Measurements from ENCODE around the gene GNB1.

The GNB1 gene

DNA sequence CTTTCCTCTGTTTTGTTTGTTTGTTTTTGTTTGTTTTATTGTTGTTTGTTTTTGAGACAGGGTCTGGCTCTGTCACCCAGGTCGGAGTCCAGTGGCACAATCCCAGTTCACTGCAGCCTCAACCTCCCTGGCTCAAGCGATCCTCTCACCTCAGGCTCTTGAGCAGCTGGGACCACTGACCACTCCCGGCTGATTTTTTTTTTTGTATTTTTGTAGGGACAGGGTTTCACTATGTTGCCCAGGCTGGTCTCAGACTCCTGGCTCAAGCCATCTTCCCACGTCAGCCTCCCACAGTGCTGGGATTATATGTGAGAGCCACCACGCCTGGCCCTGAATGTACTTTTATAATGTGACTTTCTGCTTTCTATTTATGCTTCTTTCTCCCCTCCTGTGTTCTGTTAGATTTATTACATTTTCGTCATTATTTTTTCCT lies 19.2 kb upstream of the GNB1 start:
- no peak for DNase-seq (ENCODE audit: low spot score)

DNA sequence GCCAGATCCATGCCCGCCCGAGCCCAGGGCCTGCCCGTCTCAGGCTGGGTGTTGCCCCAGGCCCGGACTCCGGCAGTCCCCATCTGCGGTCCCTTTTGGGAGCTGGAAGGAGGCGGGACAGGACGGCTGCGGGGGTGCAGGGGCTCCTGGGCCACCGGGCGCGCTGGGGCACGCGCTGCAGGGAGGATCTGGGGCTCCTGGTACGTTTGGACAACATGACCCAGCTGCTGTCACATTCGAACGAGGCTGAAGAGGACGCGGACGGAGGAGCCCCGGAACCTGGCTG lies 17.6 kb upstream of the GNB1 start:
- DNase-seq (ENCODE audit: low spot score): no peak

DNA sequence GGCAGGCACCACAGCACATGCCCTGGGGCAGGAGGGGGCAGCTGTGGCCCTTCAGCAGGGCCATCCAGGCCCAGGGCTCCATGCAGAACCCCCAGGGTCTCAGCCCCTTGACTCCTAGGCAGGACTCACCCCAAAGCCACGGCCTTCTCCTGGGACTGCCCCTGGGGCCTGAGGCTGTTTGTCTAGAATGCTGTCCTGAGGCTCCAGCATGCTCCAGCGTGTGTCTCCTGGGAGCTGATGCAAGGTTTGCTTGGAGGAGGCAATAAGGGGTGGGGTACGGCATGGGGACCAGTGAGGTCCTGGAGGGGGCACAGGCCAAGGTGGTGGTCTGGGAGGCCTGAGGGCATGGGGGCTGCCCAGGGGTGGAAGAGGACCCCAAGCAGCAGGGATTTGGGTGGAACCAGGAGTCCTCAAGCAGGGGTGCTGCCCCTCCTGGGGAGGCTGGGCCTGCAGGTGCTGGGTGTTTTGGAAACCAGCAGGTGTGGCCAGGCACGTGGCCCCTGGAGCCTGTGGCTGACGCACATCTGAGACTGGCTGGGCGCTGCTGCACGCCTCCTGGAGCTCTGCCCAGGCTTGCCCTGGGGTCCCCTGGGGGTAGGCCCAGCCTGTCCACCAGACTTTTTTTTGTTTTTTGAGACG lies 16.3 kb upstream of the GNB1 start:
- no peak for DNase-seq (ENCODE audit: low spot score)

DNA sequence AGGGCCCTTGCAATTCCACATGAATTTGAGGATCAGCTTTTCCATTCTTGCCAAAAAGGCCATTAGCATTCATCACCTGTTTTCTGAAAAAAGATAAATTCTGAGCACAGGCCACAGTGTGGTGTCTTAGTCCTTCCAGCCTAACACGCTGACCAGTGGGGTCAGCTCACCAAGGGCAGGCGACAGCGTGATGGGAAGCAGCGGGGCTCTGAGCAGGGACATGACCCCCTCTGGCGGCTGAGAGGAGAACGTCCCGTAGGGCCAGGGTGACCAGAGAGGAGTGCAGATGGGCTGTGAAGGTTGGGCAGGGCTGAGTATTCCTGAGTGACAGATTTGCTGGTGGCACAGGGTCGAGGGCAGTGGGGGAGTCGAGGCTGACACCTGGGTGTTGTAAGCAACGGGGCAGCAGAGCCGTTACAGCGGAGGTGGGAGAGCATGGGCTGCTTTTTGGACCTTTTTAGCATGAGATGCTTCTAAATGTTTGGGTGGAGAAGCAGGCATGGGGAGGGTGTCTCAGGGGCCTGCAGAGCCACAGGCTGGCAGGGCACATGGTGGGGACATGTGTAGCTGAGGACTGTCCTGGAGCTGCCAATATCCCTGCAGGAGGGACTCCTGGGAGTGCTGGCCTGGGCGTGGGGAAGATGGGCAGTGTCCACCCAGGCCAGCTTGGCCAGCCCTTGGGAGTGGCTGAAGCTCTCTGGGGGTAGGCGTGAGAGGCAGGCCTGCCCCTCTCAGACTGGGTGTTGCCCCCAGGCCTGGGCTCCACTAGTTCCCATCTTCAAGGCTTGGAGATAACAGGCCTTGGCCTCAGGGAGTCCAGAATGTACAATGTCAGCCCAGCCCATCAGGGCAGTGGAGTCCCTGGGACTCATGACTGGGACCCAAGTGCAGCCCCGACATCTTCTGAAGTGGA lies 15.6 kb upstream of the GNB1 start:
- DNase-seq (ENCODE audit: low spot score): peak; percentile 89

DNA sequence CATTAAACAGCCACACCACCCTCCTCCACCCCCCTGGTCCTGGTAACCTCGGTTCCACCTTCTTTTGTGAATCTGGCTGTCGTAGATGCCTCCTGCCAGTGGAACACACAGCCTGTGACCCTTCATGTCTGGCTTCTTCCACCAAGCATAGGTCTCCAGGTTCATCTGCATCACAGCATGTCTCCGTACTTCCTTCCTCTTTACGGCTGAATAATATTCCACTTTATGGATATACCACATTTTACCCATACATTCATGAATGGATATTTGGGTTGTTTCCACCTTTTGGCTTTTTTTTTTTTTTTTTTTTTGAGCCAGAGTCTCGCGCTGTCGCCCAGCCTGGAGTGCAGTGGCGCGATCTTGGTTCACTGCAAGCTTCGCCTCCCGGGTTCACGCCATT lies 12.3 kb upstream of the GNB1 start:
- DNase-seq (ENCODE audit: low spot score): no peak

DNA sequence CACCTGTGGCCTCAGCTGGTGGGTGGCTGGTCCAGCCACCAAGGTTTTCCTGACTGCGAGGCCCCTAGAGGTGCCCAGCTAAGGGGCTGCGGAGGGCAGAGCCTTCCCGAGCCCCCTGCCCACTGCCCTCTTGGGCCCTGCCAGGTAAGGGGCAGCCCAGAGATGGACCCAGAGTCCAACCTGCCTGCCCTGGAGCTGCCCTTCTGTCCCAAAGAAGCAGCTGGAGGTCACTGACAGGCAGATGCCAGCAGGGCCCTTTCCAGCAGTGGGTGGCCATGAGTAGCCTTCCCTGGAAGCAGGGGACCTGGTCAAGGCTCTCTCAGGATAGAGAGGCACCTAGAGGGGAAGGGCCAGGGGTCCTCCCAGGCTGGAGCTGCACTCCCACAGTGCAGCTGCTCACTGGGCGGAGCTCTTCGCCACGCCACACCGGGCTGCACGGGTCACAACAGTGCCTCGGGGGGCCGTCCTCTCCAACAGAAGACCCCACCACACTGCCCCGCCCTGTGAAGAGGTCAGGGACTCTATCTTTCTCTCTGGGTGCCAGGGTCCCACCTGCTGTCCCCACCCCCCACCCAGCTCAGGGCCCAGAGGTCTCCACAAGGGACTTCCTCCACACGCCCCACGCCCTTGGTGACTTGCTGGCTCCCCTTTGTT lies 10.9 kb upstream of the GNB1 start:
- no peak for DNase-seq (ENCODE audit: low spot score)

DNA sequence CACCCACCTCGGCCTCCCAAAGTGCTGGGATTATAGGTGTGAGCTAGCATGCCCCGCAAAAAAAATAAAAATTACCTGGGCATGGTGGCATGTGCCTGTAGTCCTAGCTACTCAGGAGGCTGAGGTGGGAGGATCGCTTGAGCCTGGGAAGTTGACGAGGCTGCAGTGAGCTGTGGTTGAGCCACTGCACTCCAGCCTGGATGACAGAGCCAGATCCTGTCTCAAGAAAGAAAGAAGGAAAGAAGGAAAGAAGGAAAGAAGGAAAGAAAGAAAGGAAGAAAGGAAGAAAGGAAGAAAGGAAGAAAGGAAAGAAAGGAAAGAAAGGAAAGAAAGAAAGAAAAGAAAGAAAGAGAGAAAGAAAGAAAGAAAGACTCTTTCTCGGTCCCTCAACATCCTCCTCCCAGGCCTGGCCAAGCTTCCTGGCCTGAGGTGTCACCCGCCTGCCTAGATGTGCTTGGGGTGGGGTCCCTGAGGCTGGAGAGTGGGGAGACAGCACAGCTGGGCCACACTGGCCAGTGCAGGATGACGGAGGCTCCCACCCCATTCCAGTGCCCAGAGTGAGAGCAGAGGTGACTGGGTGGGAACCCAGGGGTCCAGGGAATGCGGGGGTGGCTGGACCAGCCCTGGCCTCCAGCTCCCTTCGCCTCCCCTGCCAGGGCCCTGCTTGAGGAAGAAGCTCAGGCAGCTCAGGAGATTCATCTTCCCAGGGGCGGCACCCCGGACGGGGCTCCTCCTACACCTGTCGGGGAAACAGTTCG lies 10.2 kb upstream of the GNB1 start:
- DNase-seq (ENCODE audit: low spot score): no peak

DNA sequence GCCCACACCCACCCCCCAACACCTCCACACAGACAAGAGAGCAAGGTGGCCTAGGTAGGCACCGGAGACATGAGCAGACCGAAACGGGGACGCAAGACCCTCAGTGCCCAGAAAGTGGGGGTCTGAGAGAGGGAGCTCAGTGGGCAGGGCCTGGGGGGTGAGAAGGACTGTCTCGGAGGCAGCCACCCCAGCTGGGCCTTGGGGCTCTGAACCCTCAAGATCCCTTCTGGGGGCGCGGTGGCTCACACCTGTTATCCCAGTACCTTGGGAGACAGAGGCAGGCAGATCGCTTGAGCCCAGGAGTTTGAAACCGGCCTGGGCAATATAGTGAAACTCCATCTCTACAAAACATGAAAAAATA lies 9.1 kb upstream of the GNB1 start:
- DNase-seq (ENCODE audit: low spot score): no peak

DNA sequence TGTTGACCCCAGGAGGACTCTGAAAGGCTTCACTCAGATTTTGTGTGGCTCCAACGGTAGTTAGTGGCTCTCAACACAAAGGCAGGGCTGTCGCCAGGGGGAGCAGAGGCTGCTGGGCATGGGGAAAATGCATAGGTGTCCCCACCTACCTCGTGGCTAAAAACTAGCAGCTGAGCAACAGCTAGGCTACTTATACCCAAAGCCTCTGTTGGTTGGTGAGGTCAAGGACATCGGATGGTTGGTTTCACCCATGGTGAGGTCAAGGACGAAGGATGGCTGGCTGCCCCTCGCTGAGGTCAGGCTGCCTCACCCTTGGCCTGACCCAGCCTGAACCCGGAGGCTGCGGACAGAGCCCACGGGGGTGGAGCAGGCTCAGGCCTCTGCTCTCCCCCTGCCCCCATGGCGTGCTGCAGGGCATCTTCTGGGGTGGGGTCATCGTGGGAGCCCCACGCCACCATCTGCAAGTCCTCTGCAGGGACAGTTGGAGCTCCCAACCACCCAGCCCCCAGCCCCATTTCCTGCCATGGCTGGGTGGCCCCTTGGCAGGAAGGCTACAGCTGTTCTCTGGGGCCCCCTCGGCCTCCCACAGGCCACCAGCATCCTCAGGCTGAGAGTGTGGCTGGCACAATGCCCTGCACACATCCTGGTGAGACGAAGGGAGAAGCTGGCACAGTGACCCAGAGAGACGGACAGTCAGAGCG lies 8.5 kb upstream of the GNB1 start:
- DNase-seq (ENCODE audit: low spot score): no peak

DNA sequence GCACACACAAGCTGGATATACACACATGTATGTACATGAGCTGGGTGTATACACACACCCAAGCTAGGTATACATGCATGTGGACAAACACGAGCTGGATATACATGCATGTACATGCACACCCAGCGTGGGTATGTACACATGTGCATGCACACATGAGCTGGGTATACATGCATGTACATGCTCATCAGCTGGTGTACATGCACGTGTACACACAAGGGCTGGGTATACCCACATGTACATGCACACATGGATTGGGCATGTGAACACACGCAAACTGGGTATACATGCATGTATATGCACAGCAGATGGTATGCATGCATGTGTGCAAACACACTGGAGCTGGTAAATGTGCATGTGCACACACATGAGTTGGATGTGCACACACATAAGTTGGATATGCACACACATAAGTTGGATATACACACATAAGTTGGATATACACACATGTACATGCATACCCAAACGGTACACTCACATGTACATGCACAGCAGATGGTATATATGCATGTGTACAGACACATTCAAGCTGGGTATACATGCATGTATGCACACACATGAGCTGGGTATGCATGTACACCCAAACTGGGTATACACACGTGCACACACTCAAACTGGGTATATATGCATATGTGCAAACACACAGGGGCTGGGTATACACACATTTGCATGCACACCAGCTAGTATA lies 7.5 kb upstream of the GNB1 start:
- DNase-seq (ENCODE audit: low spot score): no peak

DNA sequence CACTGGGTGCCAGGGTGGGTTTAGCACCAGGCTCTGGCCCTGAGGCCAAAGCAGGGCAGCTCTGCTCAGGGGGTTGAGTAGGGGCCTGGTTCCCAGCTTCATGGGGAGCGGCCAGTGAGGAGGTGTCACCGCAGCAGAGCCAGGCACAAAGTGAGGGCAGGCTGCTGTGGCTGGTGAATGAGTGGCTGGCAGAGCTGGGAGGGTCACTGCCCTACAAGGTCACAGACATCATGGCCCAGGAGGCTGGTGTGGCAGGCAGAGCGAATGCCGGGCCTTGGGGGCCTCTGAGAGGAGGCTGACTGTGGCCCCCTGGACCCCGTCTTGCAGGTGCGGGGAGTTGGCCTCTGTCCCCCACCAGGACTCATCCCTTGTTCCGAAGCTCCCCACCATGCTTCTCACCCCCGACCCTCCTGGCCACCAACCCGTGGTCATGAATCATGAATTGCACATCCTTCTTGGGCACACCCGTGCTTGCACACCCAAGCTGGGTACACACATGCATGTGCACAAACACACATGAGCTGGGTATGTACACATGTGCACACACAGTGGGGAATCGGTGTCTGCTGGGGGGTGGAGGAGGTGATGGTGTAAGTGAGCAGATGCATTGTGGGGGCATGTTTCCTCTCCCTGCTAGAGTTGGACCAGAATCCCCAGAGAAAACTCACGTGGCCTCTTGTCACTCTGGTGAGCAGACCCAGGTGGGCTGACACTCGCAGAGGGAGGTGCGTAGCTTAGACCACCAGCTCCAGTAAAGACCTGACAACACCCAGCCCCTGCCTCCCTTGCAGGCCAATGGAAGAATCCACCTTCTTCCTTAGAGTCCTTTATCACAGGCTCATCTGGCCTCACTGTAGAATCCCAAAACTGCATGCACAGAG lies 4.8 kb upstream of the GNB1 start:
- no peak for DNase-seq (ENCODE audit: low spot score)

DNA sequence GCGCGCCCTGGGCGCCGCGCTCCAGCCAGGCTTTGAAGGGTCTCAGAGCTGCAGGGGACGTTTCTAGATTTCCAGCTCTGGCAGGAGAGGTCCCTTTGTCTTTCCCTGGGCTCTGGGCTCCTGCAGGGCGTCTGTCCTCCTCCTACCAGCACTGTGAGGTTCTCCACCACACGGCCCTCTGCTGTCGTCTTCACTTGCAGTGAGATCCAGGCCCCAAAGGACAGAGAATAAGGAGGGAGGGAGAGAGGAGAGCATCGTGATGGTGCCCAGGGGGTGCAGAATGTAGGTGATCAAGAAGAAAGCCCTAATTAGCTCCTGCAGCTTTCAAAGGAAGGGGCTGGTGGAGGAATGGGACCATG lies 4.2 kb upstream of the GNB1 start:
- DNase-seq (ENCODE audit: low spot score): no peak

DNA sequence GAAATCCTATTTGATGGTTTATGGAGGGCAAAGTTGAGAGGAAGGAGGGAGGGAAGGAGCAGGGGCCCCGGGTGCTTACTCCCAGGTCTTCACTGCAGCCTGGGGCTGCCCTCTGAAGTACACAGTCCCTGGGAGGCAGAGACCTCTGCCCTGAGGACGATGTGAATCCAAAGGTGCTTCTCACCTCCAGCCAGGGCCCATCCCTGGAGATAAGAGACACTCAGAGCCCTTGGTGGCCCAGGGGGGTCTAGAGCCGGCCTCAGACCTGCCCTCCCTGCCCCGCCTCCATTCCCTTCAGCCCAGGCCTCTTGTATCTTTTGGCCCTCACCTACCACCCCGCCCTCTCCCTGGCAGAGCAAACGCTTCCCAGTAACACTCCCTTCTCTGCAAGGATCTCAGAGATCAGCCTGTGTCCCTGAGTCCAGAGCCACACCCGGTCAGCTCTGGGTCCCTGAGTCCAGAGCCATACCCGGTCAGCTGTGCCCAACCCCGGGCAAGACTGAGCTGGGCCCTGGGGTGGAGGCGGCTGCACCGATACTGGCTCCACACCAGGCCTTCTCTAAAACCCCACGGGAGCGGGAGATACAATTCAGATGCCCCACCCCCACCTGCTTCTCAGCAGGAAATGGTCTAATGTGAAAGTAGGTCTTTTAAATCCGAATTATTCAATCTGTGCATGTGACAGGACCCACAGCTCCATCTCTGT lies 3.6 kb upstream of the GNB1 start:
- no peak for DNase-seq (ENCODE audit: low spot score)

DNA sequence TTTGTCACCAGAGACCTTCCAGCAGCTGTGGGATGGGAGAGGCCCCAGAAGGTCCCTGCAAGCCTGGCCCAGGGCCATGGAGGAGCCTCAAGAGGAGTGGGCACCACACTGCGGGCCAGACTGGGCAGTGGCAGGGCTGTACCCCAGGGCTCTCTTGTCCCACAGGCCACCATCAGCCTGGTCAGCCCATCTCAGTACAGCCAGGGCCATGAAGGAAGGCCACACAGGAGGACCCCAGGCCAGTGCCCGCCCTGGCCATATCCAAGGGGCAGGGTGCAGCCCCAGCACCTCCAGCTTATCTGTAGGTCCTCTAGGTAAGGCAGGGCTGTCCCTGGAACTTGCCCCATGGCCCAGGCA lies 3.1 kb upstream of the GNB1 start:
- no peak for DNase-seq (ENCODE audit: low spot score)

DNA sequence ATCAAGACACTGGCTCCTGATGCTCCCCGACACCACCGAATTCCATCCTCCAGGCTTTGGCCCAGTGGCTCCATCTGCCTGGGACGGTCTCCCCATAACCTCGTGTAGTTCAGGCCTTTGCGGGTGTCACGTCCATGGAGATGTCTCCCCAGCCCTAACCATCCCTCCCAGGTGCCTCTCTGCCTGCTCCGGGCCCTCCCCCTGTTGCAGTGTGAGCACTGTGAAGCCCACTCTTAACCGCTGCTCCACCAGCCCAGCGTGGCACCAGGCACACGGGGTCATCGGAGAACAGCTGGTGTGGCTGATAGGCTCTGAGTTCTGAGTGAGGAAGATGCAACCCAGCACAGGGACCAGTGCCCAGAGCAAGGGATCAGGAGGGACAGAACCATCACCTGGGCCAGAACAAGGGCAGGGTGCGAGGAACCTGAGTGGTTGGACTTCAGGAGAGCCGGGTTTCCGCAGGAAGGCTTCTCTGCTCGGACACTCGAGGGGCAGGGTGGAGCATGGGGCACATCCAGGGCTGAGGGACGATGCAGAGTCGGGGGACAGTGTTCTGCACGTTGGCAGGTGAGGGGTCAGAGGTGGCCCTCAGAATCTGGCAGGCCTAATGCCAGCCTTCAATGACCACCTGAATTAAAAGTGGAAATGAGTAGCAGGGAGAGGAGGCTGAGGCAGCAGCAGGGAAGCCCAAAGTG lies 2.6 kb upstream of the GNB1 start:
- DNase-seq (ENCODE audit: low spot score): no peak

DNA sequence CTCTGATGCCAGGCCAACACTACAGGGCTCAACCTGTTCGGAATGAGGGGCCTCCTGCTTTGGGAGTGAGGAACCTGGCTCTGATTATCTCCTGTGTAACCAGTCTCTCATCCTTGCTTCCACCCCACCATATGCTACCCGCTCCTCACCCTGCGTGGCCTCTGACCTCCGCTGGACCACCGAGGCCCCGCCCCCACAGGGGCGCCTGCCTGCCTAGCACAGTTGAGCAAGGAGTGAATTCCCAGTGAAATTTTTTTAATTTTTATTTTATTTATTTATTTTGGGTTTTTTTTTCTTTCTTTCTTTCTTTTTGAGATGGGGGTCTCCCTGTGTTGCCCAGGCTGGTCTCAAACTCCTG lies 1.9 kb upstream of the GNB1 start:
- DNase-seq (ENCODE audit: low spot score): no peak

DNA sequence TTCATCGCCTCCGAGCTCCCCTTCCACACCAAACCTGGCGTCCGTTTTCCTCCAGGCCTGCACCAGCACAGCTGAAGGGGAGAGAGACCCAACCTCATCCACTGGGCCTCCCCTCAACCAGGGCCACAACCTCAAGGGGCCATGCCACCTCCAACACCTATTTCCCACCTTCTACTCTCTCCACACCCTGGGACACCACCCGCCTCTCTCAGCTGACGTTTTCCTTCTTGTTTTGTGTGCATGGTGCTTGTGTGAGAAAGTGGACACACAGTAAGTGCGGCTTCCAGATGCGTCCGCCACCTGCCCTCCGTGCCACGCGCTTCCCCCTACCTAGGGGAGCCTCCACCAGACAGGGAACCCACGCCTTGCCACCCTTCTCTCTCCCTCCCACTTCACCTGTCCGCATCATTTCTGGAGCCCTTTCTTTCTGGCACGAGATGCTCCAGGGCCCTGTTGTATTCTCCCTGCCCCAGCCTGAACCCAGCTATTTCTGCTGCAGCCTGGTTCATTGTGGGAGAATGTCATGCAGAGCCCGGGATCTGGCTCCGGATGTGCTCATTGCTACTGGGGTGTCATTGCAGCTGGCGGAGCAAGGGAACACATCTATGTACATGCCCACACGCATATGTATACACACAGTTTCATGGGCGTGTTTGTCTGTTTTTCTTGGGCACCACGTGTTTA lies 1.3 kb upstream of the GNB1 start:
- DNase-seq (ENCODE audit: low spot score): no peak

DNA sequence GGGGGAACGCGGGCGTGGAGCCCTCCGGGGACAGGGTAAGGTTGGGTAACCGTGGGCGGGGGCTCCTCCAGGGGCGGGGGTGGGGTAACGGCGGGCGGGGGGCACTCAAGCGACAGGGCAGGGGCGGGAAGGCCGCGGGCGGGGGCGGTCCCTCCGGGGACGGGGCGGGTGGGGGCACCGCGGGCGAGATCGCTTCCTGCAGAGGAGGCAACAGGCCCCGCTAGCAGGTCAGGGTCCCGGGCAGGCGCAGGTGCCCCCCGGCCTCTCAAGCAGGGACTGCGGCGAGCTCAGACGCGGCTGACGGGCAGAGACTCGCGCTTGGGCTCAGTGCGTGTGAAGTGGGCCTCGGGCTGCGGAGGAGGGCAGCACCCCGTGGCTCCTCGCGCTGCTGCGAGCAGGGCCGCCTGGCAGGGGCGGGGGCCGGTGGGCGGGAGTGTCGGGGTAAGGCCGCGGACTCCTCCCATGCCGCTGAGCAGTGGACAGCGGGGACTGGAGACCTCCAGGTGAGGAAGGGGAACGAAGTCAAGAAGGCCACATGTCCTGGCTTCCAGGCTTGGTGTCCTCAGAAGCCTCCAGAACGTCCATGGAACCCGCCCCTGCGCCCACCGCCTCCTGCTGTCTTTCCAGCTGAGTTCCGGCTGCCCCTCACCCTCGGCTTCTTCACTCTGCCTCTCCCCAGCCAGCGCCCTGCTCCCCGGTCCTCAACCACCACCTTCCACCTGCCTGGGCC lies 627 bp upstream of the GNB1 start:
- DNase-seq (ENCODE audit: low spot score): peak; percentile 87

All from AG08396 (cell line).